Spleen (tissue), 11 donors: ENCODE measurements around the gene KPNA6. TPM values are rescaled to one million over a fixed set of nuclear protein-coding genes. Genes with fewer than 3 reads are reported as not detected.

Experiments
- DNase-seq: peaks from one replicate; pipeline ENCODE4 v3.0.0-alpha.2; 2020
- H3K27ac ChIP-seq, 8 donors: fragments of 200-600 bp; sonication (generic) in 7 of 8; 1 replicate in 4 of 8; 2 replicates in 4 of 8; pipeline versions ENCODE4 v1.5.0 to v1.8.0; 2016 to 2021; ENCODE audit warnings: inconsistent platforms in 4 of 8, mild to moderate bottlenecking in 4 of 8, moderate library complexity in 1 of 8
- H3K27me3 ChIP-seq, 7 donors: fragments of 200-600 bp; sonication (generic) in 6 of 7; replicated peaks in 1 of 7; 1 replicate in 4 of 7; 2 replicates in 3 of 7; pipeline versions ENCODE4 v1.5.0 to v1.8.0; 2016 to 2021; ENCODE audit warnings: inconsistent platforms in 3 of 7, mild to moderate bottlenecking in 1 of 7
- H3K36me3 ChIP-seq, 6 donors: fragments of 200-600 bp; sonication (generic) in 5 of 6; 1 replicate in 4 of 6; 2 replicates in 2 of 6; pipeline versions ENCODE4 v1.5.0 to v1.8.0; 2016 to 2021; ENCODE audit warnings: inconsistent platforms in 2 of 6
- H3K4me1 ChIP-seq, 6 donors: fragments of 200-600 bp; sonication (generic) in 5 of 6; 1 replicate in 3 of 6; 2 replicates in 3 of 6; pipeline versions ENCODE4 v1.5.0 to v1.8.0; 2016 to 2021; ENCODE audit warnings: inconsistent platforms in 3 of 6
- H3K4me3 ChIP-seq, 8 donors: fragments of 200-600 bp; sonication (generic) in 7 of 8; 1 replicate in 4 of 8; 2 replicates in 4 of 8; pipeline versions ENCODE4 v1.5.0 to v1.8.0; 2016 to 2021; ENCODE audit warnings: inconsistent platforms in 4 of 8, mild to moderate bottlenecking in 4 of 8, moderate library complexity in 2 of 8
- H3K9me3 ChIP-seq, 8 donors: fragments of 200-600 bp; sonication (generic) in 7 of 8; 1 replicate in 4 of 8; 2 replicates in 4 of 8; pipeline versions ENCODE4 v1.5.0 to v1.8.0; 2016 to 2021; ENCODE audit warnings: inconsistent platforms in 4 of 8
- CTCF ChIP-seq, 11 experiments: fragments of 200-600 bp in 7 of 11; fragments of 450-650 bp in 4 of 11; sonication (generic) in 4 of 11; IDR thresholded peaks in 8 of 11; conservative IDR thresholded peaks in 3 of 11; 1 replicate in 7 of 11; 2 replicates in 4 of 11; pipeline versions ENCODE4 v1.4.0 to v1.8.0; 2016 to 2021; ENCODE audit warnings: antibody characterized with exemption in 11 of 11, inconsistent platforms in 4 of 11, mild to moderate bottlenecking in 1 of 11
- POLR2A ChIP-seq, 3 donors: fragments of 450-650 bp; IDR thresholded peaks; one replicate each; pipeline ENCODE4 v1.5.1; 2017; ENCODE audit warnings: antibody characterized with exemption in 3 of 3, mild to moderate bottlenecking in 1 of 3
- POLR2AphosphoS5 ChIP-seq, 3 donors: sonication (generic); formaldehyde crosslinking; IDR thresholded peaks; one replicate each; pipeline ENCODE4 v1.5.1; 2017; ENCODE audit warnings: antibody characterized with exemption in 3 of 3
- WGBS, 5 donors: extraction: QIAGEN DNeasy Blood & Tissue Kit in 3 of 5; methylation state at CpG; one replicate each; pipeline versions ENCODE4 v1.1.5 to v1.1.7; 2013 to 2018; 5-methylcytosine and 5-hydroxymethylcytosine counted together
- intact Hi-C: fragments of 100-400 bp; cut with DNase I; formaldehyde crosslinking; loops from one replicate; pipeline ENCODE4 v1.15.0; 2023; ENCODE audit warnings: low total_unique reads
- polyA plus RNA-seq, 3 donors: library from polyadenylated mRNA; stranded (reverse); fragments of 200-250 nt; gene quantifications; one replicate each; pipeline ENCODE4 v1.2.1, GENCODE V29; 2013
- total RNA-seq, 7 donors: library from RNA; depleted of rRNA in 3 of 7; stranded (reverse); fragments of >200 nt in 3 of 7; fragmentation: NEBNext Ultra II Directional in 4 of 7; extraction: Animal tissue kit (Norgen Biotek cat#: 25700) in 4 of 7; gene quantifications; one replicate each; pipeline versions ENCODE4 v1.1.0 to v1.2.1, GENCODE V29; 2016 to 2021
- donor health status: healthy with polysubstance abuse.
- donor health status: DM: no; HTN: no; CAD: no; lungs with moderate emphysema.
- donor health status: DM: no; HTN: no; CAD: no.
- donor health status: Bipolar disorder and iron deficiency.
- donor health status: healthy.
- donor health status: DM: no; HTN: no; CAD: no.
- donor health status: DM: yes; HTN: yes; CAD: no.

KPNA6 gene
- total and polyA plus RNA-seq, 10 donors: 3.5 to 57.1 (median 38.2) TPM

- TF ChIP-seq CTCF (IDR thresholded peaks at IDR 0.05 in 8 of 11, conservative IDR thresholded peaks at IDR 0.05 in 3 of 11): no peak
- no peak for TF ChIP-seq POLR2A (IDR thresholded peaks at IDR 0.05)
- no peak for TF ChIP-seq POLR2AphosphoS5 (IDR thresholded peaks at IDR 0.05)
- peaks cover 0 to 4% (median 0%) of the 10 kb centered on the region in 6 donors for H3K4me1 ChIP-seq
- no peak overlapping the region for H3K4me3 ChIP-seq
- no peaks in the 10 kb centered on the region for H3K9me3 ChIP-seq
- H3K27me3 ChIP-seq: no peaks in the 10 kb centered on the region
- 90 to 97% (median 94%) methylated on average over 9 of the region's 9 CpGs for WGBS, 5 donors
- peak; percentile 7 for DNase-seq
- H3K36me3 ChIP-seq: peaks cover 0 to 73% (median 38%) of the 10 kb centered on the region in 6 donors
- peak overlapping the region in 2 of 8 donors; percentile 26 to 36 for H3K27ac ChIP-seq
- intact Hi-C loops: no loop called here
Observed at GRCh38 chr1:32100807-32101708, 6.8 kb upstream of the KPNA6 start.

- DNase-seq: no peak
- peaks cover 0 to 42% (median 18%) of the 10 kb centered on the region in 6 donors for H3K36me3 ChIP-seq
- no peak overlapping the region for H3K27ac ChIP-seq
- 80 to 92% (median 87%) methylated on average over 4 of the region's 4 CpGs for WGBS, 5 donors
- H3K27me3 ChIP-seq: no peaks in the 10 kb centered on the region
- no peak overlapping the region for H3K4me3 ChIP-seq
- H3K9me3 ChIP-seq: no peaks in the 10 kb centered on the region
- intact Hi-C loops: no loop called here
- no peak for TF ChIP-seq POLR2A (IDR thresholded peaks at IDR 0.05)
- H3K4me1 ChIP-seq: peaks cover under 1 to 27% (median 12%) of the 10 kb centered on the region in 6 donors
Observed at GRCh38 chr1:32104127-32104526, 3.7 kb upstream of the KPNA6 start.

- 80 to 100% (median 86%) methylated on average over 1 of the region's 1 CpG for WGBS, 5 donors
- H3K4me3 ChIP-seq: no peak overlapping the region
- H3K27me3 ChIP-seq: no peaks in the 10 kb centered on the region
- intact Hi-C loops: no loop called here
- DNase-seq: no peak
- H3K36me3 ChIP-seq: peaks cover 0 to 30% (median 11%) of the 10 kb centered on the region in 6 donors
- TF ChIP-seq POLR2AphosphoS5 (IDR thresholded peaks at IDR 0.05) (no peak), POLR2A (IDR thresholded peaks at IDR 0.05) (no peak), CTCF (IDR thresholded peaks at IDR 0.05 in 8 of 11, conservative IDR thresholded peaks at IDR 0.05 in 3 of 11) (no peak)
- H3K9me3 ChIP-seq: no peaks in the 10 kb centered on the region
- H3K4me1 ChIP-seq: peaks cover 12 to 39% (median 24%) of the 10 kb centered on the region in 6 donors
- peak overlapping the region in 1 of 8 donors; percentile 3 for H3K27ac ChIP-seq
Observed at GRCh38 chr1:32105338-32105737, 2.5 kb upstream of the KPNA6 start.

GRCh38 chr1:32106663-32107275, 1.1 kb upstream of the KPNA6 start:
- peaks cover 25 to 53% (median 39%) of the 10 kb centered on the region in 6 donors for H3K4me1 ChIP-seq
- H3K36me3 ChIP-seq: peaks cover 0 to 16% (median 5%) of the 10 kb centered on the region in 6 donors
- intact Hi-C loops: no loop called here
- peak overlapping the region in 5 of 8 donors; percentile 93 to 97 (median 94) for H3K27ac ChIP-seq
- H3K9me3 ChIP-seq: no peaks in the 10 kb centered on the region
- peak overlapping the region in 5 of 8 donors; percentile 83 to 99 (median 93) for H3K4me3 ChIP-seq
- WGBS, 5 donors: 75 to 85% (median 79%) methylated on average over 9 of the region's 9 CpGs
- DNase-seq: no peak
- no peaks in the 10 kb centered on the region for H3K27me3 ChIP-seq
- no peak for TF ChIP-seq CTCF (IDR thresholded peaks at IDR 0.05 in 8 of 11, conservative IDR thresholded peaks at IDR 0.05 in 3 of 11)
- no peak for TF ChIP-seq POLR2AphosphoS5 (IDR thresholded peaks at IDR 0.05)
- TF ChIP-seq POLR2A (IDR thresholded peaks at IDR 0.05): no peak
